Stimulated activated CD4-positive, alpha-beta T cell treated with anti-CD3 and anti-CD28 coated beads, Interleukin-2, amount 100 ng/mL, for 24 hours (primary cell): ENCODE data around the gene PAQR4.

Experiments
- DNase-seq, 2 donors: peaks; one replicate each; pipeline ENCODE4 v3.0.0-alpha.2; 2020

The PAQR4 gene

GRCh38 chr16:3007957-3008689 is 39.0 kb downstream of the PAQR4 start:
- no peak for DNase-seq

- DNase-seq = no peak
Observed at GRCh38 chr16:3008690-3009037, 39.5 kb downstream of the PAQR4 start.

- DNase-seq = no peak
Observed at GRCh38 chr16:3009568-3010390, 40.6 kb downstream of the PAQR4 start.

- no peak for DNase-seq
Observed at GRCh38 chr16:3010510-3010909, 41.4 kb downstream of the PAQR4 start.

- no peak for DNase-seq
Observed at GRCh38 chr16:3012246-3012645, 43.1 kb downstream of the PAQR4 start.

- DNase-seq = no peak
Observed at GRCh38 chr16:3012828-3013420, 43.8 kb downstream of the PAQR4 start, which contains the start of gene CLDN9. TSS of gene CLDN9 (plus strand) at chr16:3012923. CDS start at chr16:3013363, 440 bp downstream.

GRCh38 chr16:3013491-3013951 is 44.4 kb downstream of the PAQR4 start:
- DNase-seq = no peak

GRCh38 chr16:3013998-3014690 is 45.0 kb downstream of the PAQR4 start:
- DNase-seq = no peak

GRCh38 chr16:3014971-3015370 is 45.8 kb downstream of the PAQR4 start:
- no peak for DNase-seq

- no peak for DNase-seq
Observed at GRCh38 chr16:3015865-3016521, 46.8 kb downstream of the PAQR4 start.

- no peak for DNase-seq
Observed at GRCh38 chr16:3017344-3017743, 48.2 kb downstream of the PAQR4 start.

GRCh38 chr16:3017794-3018506 is 48.8 kb downstream of the PAQR4 start, which contains the start of gene CLDN6:
TSS of gene CLDN6 (minus strand) at chr16:3018183. CDS start at chr16:3016021, 2,162 bp downstream.
- DNase-seq = peak in 1 of 2 donors; percentile 46

- DNase-seq = no peak
Observed at GRCh38 chr16:3019594-3020246, 50.6 kb downstream of the PAQR4 start.

GRCh38 chr16:3020247-3020603 is 51.1 kb downstream of the PAQR4 start, which contains the start of gene TNFRSF12A:
TSS of gene TNFRSF12A (plus strand) at chr16:3020368. CDS start at chr16:3020398, 30 bp downstream.
- peak; percentile 66 to 79 for DNase-seq

GRCh38 chr16:3020604-3021448 is 51.7 kb downstream of the PAQR4 start:
- peak; percentile 51 to 58 for DNase-seq

- DNase-seq = peak; percentile 85 to 90
Observed at GRCh38 chr16:3021449-3022207, 52.5 kb downstream of the PAQR4 start.

GRCh38 chr16:3022208-3022683 is 53.1 kb downstream of the PAQR4 start:
- DNase-seq = peak; percentile 93

GRCh38 chr16:3022684-3023414 is 53.7 kb downstream of the PAQR4 start:
- DNase-seq = no peak
